HG03354 (cell line): ENCODE data around the gene CFAP73.

Experiments used
- ATAC-seq: cut with Tn5 transposase; IDR thresholded peaks from one replicate; pipeline ENCODE4 v1.9.1; 2021; ENCODE audit warnings: mild to moderate bottlenecking; ENCODE audit not compliant: unreplicated experiment, poor library complexity, severe bottlenecking

Gene CFAP73

DNA sequence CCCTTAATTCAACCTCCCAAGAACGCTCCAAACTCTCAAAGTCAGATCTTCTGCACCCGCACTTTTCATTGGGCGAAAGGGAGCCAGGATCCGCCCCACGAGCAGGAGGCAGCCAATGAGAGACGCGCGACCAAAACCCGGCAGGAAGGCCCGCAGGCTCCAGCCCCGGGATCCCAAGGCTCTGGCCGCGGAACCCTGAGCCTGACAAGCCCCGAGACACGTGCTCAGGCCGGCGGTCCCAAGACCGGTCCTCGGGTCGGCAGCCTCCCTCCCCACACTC, 35.3 kb downstream of the CFAP73 start:
- ATAC-seq = peak; percentile 88

DNA sequence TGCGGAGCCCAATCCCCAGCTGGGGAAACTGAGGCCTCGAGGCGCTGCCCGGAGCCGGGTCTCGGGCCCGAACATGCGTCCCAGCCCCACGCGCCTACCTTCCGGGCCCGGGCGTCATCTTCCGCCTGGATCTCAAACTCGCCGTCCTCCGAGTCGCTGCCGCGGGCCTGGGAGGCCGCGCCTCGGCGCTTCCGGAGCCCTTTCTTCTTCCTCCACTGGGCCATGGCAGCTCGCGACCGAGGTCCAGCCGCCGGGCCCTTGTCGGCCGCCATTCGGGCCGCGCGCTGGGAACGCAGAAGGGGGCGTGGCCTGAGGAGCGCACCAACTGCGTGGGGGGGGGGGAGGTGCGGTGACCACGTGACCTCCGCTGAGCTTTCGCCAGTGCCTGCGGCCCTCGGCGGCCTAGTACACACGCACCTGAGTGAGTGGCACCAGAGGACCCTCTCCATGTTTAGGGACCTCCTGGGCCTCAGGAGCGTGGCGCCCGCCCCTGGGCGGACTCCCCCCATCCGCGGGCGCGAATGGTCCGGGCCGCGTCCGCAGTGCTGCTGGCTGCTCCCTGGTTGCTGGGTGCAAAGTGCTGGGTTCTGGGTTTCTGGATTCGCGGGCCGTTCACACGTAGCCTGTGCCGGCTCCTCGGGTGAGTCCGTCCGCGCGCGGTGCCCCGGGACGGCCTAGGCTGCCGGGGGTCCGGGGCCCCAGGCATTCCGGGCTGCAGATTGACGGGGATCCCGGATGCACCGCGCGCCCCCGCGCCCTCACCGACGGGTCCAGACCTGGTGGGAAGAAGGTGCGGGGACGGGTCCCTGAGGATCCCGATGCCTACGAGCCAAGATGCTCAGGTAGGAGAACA, 35.9 kb downstream of the CFAP73 start, which contains the start of the genes DDX54 and RITA1:
Gene DDX54, minus strand, starts transcription at position 299 of the 853 bp plus-strand sequence. Its CDS starts 27 bp downstream, at position 272.
Gene RITA1, plus strand, starts transcription at position 542 of the 853 bp plus-strand sequence. CDS start 1,026 bp downstream, outside the sequence.
- peak; percentile 48 for ATAC-seq

DNA sequence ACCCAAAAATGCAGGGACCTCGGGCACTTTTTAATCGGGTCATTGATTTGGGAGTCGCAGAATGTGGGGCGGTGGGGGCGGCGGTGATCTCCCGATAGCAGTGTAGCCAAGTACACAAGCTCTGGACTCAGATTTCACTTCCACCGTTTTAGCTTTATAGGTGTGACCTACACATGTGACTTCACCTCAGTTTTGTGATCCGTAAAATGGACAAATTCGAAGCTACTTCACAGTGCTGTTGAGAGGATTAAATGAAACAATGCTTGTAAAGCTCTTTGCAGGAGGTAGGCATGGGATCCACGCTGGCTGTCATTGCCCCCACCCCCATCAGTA, 36.5 kb downstream of the CFAP73 start:
- ATAC-seq = no peak

DNA sequence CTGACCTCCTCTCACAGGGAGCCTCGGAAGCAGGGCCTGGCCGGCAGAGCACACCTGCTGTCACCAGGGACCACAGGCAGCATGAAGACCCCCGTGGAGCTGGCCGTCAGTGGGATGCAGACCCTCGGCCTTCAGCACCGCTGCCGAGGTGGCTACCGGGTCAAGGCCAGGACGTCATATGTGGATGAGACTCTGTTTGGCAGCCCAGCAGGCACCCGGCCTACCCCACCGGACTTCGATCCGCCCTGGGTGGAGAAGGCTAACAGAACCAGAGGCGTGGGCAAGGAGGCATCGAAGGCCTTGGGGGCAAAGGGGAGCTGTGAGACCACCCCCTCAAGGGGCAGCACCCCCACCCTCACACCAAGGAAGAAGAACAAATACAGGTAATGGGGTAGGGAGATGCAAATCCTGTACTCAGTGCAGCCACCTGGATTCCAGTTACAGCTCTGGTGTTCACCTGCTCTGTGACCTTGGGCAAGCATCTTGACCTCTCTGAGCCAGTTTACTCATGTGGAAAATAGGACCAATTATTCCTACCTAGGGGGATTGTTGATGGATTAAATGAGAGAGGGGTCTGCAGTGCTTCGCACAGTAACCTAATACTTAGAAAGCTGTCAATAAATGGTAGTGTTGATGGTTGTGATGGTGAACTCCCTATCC, 37.3 kb downstream of the CFAP73 start:
- ATAC-seq = no peak

DNA sequence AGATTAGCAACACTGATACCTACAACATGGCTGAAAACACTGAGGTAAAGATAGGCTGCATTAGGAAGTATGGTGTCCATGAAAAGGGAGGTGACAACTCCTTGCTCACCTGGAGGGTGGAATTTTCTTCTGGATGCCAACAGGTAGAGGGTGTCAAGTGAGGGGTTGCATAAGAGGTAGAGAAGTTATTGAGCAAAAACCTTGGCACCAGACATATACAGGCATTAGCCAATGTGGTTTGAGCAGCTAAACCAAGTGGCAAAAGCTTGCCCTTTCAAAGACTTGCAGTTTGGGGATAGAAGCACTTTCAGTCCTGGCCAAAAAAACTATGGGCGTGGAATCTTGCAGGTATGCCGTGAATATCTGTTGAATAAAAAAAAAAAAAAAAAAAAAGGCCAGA, 39.8 kb downstream of the CFAP73 start:
- no peak for ATAC-seq

DNA sequence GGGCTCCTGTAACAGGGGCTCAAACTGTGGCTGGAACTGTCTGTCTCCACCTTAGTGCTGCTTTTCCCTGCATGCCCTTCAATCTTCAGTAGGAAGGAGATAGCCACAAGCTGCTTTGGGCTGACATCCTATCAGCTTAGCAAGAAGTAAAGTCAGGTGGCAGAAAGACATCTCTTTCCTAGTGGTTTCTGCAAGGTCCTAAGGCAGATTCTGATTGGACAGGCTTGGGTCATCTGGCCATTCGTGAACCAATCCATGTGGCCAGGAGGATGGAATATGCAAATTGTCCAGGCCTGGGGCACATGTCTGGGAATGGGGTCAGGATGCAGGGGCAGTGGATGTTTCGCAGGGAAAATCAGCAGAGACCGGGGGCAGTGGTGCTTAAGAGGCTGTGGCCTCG, 41.2 kb downstream of the CFAP73 start:
- ATAC-seq = no peak

DNA sequence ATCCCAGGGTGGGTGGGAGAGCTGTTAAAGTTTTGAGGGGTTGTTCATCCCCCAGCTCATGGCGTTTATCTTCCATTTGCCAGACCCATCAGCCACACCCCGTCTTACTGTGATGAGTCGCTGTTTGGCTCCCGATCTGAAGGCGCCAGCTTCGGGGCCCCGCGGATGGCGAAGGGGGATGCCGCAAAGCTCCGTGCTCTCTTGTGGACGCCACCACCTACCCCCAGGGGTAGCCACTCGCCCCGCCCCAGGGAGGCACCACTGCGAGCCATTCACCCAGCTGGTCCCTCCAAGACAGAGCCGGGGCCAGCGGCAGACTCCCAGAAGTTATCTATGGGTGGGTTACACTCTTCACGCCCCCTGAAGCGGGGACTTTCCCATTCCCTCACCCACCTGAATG, 41.7 kb downstream of the CFAP73 start:
- no peak for ATAC-seq

DNA sequence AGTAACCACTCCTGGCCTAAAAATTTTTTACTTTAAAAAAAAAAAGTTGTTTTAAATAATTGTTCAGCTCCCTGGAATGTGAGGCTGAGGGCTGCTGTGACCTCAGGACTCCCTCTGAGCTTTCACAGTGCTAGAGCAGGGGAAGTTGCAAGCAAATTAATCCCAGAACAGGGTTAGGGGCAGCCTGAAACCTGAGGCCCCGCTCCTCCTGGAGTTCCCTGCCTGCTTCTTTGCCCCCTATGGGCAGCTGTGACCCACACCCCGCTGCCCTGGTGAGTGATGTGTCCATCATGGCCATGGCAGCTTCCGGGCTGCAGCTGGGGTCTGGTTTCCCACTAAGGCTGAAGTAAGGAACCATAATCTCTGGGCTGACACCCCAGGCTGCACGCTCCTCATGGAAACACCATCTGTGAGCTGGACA, 45.5 kb downstream of the CFAP73 start:
- no peak for ATAC-seq

DNA sequence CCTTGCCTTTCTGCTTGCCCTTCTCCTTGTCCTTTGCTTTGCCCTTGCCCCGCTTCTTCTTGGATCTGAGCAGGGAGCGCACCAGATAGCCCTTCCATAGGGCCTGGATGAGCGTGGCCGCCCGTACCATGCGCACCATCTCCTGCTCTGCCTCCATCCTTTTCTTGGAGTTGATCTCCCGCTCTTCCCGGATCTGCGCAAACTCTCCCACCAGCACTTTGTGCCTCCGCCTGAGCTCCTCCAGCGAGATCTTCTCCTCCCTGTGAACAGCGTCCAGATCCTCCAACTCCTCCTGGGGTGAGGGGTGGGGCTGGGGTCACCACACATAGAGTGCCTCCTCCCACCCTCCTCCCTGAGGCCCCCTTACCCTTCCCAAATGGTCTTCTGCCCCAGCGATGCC, 46.1 kb downstream of the CFAP73 start:
- no peak for ATAC-seq

DNA sequence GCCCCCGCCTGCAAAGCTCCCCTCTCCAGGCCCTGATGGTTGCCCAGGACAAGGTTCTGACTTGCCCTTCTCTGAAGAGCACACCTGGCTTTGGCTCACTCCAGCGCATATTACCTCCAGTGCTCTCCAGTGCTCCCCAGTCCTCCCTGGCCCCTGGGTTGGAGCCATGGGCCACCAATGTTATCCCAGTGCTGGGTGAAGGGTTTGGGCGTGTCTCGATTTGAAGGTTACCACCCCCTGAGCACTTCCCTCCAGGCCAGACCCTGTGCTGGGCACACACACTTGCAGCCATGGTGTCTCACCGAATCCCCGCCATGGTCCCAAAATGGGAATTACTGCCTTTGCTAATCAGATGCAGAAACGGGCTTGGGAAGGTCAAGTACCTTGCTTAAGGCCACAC, 47.1 kb downstream of the CFAP73 start:
- no peak for ATAC-seq

DNA sequence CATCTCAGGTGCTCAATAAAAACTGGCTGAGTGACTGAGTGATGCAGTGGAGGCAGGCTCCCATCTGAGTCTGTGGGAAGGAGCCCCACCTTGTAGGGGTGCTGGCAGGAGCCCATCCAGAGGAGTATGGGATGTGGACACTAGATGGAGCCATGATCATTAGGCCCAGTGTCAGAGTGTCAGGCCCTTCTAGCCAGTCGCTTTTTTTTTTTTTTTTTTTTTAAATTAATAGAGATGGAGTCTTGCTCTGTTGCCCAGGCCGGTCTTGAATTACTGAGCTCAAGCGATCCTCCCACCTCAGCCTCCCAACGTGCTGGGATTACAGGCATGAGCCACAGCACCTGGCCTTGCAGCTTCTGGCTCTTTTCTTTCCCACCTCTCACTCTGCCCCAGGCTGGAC, 47.5 kb downstream of the CFAP73 start:
- peak; percentile 88 for ATAC-seq

DNA sequence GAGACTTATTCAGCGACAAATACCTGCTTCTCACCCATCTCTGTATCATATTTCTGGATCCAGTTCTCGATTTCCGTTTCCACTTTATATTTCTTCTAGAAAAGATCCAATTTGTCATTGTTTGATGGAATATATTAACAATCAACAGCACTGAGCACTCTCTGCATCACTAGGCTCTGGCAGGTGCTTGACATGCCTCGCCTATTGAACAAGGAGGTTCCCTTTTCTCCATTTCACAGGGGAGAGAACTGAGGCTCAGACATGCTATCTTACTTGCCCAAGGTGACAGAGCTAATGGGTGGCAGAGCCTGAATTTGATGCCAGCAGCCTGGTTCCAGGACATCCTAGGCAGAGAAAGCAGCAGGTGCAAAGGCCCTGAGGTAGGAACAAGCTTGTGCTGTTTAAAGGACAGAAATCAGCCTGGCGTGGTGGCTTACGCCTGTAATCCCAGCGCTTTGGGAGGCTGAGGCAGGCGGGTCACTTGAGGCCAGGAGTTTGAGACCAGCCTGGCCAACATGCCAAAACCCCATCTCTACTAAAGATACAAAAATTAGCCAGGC, 48.1 kb downstream of the CFAP73 start:
- ATAC-seq = no peak

DNA sequence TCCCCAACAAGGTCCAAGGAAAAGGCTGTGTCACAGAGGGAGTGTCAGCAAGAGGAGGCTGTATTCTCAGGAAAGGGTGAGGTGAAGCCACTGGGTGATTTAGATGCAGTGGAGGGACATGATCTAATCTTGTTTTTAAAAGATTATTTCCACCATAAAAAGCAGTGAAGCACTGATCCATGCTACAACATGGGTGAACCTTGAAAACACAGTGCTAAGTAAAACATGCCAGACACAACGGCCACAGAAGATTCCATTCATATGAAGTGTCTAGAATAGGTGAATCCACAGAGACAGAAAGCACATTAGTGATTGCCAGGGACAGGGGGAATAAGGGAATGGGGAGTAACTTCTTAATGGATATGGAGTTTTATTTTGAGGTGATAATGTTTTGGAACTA, 48.8 kb downstream of the CFAP73 start:
- ATAC-seq = no peak

DNA sequence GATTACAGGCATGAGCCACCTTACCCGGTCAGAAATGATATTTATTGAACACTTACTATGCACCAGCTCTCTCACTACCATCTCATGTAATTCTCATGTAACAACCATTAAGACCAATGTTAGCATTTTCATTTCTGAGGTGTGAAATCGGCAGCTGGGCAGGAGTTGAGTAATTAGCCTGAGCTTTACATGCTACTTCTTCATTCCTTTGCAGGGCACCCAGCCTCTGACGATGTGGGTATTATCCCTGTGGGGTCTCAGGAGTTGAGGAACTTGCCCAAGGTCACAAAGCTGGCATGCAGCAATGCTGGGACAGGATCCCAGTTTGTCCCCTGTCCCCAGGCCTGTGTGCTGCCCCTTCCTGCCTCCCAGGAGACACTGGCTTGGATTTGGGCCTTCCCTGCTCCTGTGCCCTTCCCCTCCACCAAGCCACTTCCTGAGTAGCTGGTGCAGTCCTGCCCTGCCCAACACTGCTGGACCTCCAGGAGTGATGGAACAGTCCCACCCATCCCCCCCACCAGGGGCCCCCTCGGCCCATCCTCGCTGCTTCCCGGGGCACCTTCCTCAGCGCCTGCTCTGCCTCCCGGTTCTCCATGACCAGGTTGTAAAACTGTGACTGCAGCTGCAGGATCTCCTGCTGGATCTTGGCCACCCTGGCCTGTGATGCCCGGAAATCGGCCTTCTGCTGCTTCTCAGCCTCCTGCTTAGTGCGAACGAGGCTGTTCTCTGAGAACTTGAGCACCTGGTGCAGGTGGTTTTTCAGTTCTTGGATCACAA, 50.7 kb downstream of the CFAP73 start:
- ATAC-seq = no peak

DNA sequence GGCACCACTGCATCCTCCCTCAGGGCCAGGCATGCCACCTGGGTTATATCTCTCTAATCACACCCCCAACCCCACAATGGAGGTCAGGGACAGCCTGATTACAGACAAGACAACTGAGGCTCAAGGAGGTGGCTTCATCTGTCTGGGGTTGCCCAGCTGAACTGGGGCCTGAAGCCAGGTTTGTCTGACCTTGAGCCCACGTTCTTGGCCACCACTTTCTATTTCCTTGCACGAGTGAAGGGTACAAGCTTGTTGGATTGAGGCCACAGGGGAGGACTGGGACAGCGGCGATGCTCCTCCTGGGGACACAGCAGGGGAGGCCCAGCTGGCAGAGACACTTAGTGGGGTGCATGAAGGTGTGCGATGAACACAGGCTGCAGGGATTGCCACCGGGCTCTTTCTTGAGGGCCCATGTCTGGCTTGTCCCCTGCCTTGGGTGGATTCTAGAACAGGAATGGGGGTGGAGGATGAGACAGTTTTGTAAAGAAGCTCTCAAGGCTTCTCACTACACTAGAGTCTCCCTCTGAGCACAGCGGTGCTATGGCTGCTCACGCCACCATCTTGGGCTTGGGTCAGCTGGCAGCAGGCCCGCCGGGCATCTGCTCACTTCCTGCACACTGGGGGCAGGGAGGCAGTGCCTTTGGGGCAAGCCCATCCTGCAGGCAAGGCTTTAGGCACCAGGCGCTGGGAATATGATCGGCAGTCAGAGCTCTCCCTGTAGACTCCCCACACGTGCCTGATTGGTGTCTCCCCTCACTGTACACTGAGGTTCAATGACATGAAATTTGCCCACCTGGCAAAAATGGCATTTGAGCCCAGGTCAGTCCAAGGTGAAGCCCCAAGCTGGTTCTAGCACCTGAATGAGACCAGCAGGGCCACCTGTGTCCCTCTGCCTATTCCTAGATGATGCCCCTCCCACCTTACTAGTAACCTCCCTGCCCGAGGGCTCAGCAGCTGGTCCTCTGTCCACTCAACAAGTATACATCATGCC, 52.0 kb downstream of the CFAP73 start:
- ATAC-seq = no peak

DNA sequence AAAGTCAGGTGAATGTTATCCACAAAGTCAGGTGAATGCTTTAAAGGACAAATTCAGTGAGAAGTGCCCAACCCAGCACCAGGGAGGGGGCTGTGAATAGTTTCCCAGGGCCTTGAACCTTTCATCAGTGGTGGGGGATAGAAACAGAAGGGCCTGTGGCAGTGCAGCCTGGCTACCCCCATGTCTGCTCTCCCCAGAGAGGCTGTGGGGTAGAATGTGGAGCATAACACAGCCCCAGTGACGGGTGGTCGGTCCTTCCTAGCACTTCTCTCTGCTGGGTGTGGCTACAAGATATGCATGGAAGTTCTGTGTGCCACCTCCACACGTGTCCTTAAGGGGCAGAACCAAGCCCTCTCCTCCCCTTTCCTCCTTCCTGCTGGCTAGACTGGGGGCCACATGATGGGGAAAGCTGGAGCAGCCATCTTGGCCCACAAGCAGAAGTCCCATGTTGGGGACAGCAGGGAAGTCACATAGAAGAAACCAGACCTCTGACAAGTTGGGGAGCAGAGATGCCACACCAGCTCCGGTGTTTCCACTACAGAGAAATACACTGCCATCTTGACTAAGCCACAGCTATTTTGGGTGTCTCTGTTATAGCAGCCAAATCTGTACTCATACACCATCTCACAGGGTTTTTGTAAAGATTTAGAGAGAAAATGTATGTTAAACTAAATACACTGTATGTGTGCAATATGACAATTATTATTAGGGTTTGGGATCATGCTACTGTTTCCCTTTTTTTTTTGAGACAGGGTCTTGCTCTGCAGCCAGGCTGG, 53.0 kb downstream of the CFAP73 start:
- ATAC-seq = no peak

DNA sequence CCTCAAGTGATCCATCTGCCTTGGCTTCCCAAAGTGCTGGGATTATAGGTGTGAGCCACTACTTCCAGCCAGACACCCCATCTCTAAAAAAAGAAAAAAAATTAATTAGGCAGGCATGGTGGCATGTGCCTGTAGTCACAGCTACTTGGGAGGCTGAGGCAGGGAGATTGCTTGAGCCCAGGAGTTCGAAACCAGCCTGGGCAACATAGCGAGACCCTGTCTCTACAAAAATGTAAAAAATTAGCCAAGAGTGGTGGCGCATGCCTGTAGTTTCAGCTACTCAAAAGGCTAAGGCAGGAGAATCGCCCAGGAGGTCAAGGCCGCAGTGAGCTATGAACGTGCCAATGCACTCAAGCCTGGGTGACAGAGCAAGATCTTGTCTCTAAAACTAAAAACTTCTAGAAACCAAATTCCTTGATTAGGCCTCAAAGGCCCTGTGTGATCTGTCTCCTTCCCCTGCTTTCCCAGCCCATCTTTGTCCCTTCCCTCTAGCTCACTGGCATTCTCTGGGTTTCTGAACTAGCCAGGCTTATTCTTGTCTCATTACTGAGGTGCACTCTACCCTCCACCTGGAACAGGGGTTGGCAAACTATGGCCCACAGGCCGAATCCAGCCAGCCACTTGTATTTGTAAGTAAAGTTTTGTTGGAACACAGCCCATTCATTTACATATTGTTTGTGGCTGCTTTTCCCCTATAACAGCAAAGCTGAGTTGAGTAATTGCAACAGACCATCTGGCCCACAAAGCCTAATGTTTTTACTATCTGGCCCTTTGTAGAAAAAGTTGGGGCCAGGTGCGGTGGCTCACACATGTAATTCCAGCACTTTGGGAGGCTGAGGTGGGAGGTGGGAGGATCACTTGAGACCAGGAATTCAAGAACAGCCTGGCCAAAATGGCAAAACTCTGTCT, 54.6 kb downstream of the CFAP73 start:
- ATAC-seq = no peak

DNA sequence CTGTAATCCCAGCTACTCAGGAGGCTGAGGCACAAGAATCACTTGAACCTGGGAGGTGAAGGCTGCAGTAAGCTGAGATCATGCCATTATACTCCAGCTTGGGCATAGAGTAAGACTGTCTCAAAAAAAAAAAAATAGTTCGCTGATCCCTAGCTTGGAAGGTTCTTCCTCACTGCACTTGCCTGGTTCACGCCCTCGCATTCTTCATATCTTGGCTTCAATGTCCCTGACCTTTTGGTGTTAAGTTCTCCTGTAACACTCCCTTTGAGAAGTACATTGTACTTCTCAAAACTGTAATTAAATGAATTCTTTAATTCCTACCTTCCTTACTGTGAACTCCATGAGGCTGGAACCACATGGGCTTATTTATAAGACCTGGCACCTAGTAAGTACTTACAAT, 55.3 kb downstream of the CFAP73 start:
- no peak for ATAC-seq
